ENCODE measurements around the gene TSGA10IP.

DNA sequence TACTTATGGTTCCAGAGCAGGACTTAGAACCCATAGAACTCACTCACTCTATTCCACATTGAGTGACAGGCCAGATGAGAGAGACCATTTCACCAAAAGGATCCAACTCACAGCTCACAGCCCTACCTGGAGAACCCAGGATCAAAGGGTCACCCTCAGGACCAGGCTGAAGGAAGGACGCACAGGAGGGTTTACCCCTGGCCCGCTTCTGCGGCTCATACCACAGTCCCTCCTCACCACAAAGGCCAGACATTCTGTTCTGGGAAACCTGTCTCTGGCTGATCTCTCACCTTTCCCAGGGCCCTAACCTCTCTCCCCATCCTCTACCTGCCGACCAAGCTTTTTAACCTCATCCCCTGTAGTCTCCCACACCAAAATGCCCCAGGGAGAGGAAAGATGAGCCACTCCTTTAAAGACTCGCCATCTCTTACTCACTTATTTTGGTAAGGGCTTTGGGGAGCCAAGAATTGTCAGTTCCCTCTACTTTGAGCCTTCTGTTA is 49.7 kb upstream of the TSGA10IP start:
- TF ChIP-seq SUZ12 (IDR thresholded peaks at IDR 0.05; ENCODE audit: extremely low read depth, insufficient read depth, insufficient read length) (no peak), YY1 (IDR thresholded peaks at IDR 0.05; ENCODE audit: insufficient read depth, insufficient read length) (no peak)
